Measurements from ENCODE around the gene FARS2. TPM values are rescaled to one million over a fixed set of nuclear protein-coding genes. Genes with fewer than 3 reads are reported as not detected.

Gene FARS2
- total RNA-seq, 1 donor from 2014 or later = 11.8 TPM

- DNase-seq (ENCODE audit: low spot score) = no peak
- Mint-ChIP-seq H3K4me1 (ENCODE audit: low read depth) (no peaks in the 10 kb centered on the region), H3K27me3 (ENCODE audit: low read depth) (no peaks in the 10 kb centered on the region), H3K27ac (ENCODE audit: unreplicated experiment) (no peak overlapping the region), H3K9me3 (ENCODE audit: low read depth) (no peaks in the 10 kb centered on the region), H3K36me3 (ENCODE audit: low read depth) (no peaks in the 10 kb centered on the region), H3K4me3 (ENCODE audit: unreplicated experiment) (no peak overlapping the region)
- TF ChIP-seq, protein P1, sequence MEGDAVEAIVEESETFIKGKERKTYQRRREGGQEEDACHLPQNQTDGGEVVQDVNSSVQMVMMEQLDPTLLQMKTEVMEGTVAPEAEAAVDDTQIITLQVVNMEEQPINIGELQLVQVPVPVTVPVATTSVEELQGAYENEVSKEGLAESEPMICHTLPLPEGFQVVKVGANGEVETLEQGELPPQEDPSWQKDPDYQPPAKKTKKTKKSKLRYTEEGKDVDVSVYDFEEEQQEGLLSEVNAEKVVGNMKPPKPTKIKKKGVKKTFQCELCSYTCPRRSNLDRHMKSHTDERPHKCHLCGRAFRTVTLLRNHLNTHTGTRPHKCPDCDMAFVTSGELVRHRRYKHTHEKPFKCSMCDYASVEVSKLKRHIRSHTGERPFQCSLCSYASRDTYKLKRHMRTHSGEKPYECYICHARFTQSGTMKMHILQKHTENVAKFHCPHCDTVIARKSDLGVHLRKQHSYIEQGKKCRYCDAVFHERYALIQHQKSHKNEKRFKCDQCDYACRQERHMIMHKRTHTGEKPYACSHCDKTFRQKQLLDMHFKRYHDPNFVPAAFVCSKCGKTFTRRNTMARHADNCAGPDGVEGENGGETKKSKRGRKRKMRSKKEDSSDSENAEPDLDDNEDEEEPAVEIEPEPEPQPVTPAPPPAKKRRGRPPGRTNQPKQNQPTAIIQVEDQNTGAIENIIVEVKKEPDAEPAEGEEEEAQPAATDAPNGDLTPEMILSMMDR (IDR thresholded peaks at IDR 0.05) = no peak
Observed at GRCh38 chr6:5595184-5595583, 333.9 kb downstream of the FARS2 start.

DNA sequence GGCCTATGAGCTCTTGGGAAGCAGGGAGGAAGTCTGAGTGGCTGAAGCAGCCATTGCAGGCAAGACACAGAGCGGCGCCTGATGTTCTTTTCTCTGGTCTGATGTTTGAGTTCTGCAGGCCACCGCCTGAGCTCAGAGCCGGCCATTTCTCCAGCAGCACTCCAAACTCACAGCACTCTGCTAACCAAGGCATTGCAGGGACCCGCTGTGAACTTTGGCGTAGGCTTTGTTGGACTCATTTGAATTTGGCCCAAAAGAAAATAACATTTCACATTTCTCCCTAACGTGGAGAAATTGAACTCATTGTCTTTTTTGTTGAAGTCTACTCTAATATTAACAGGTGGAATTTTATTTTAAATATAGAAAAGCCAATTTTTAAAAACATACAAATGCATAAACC is 336.1 kb downstream of the FARS2 start:
- TF ChIP-seq, protein P1 (IDR thresholded peaks at IDR 0.05) = no peak
- Mint-ChIP-seq H3K36me3 (ENCODE audit: low read depth) (no peaks in the 10 kb centered on the region), H3K4me1 (ENCODE audit: low read depth) (no peaks in the 10 kb centered on the region), H3K4me3 (ENCODE audit: unreplicated experiment) (no peak overlapping the region), H3K9me3 (ENCODE audit: low read depth) (no peaks in the 10 kb centered on the region), H3K27me3 (ENCODE audit: low read depth) (no peaks in the 10 kb centered on the region), H3K27ac (ENCODE audit: unreplicated experiment) (no peak overlapping the region)
- no peak for DNase-seq (ENCODE audit: low spot score)

DNA sequence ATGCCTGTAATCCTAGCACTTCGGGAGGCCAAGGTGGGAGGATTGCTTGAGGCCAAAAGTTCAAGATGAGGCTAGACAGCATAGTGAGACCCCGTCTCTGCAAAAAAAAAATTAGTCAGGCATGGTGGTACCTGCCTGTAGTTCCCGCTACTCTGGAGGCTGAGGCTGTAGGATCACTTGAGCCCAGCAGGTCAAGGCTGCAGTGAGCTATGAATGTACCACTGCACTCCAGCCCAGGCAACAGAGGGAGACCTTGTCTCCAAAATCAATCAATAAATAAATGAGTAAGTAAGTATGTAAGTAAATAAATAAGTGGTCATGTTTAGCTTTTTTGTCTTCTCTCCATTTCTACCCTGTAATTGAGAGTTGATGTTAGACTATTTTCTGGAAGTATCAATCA is 336.8 kb downstream of the FARS2 start:
- H3K36me3 Mint-ChIP-seq (ENCODE audit: low read depth) = no peaks in the 10 kb centered on the region
- no peaks in the 10 kb centered on the region for H3K4me1 Mint-ChIP-seq (ENCODE audit: low read depth)
- H3K9me3 Mint-ChIP-seq (ENCODE audit: low read depth) = no peaks in the 10 kb centered on the region
- no peak for DNase-seq (ENCODE audit: low spot score)
- H3K4me3 Mint-ChIP-seq (ENCODE audit: unreplicated experiment) = no peak overlapping the region
- no peaks in the 10 kb centered on the region for H3K27me3 Mint-ChIP-seq (ENCODE audit: low read depth)
- no peak overlapping the region for H3K27ac Mint-ChIP-seq (ENCODE audit: unreplicated experiment)
- TF ChIP-seq, protein P1 (IDR thresholded peaks at IDR 0.05) = no peak

DNA sequence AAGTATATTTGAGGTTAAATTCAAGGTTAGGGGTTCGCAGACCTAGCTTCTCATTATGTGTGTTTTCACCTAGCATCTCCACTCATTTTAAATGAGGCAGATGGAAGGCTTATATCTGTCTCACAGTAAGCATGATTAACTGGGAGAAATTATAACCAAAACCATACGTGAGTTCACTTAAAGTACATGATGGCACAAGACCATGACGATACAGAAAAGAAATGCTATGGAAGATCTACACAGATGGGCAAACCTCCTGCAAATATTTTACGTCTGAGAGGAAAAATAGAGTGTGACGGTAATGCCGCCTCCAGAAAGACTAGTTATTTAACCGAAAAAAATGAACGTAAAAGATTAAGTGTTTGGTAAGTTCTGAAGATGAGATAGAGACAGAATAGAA is 337.8 kb downstream of the FARS2 start:
- H3K27ac Mint-ChIP-seq (ENCODE audit: unreplicated experiment) = no peak overlapping the region
- no peak overlapping the region for H3K4me3 Mint-ChIP-seq (ENCODE audit: unreplicated experiment)
- H3K4me1 Mint-ChIP-seq (ENCODE audit: low read depth) = no peaks in the 10 kb centered on the region
- H3K27me3 Mint-ChIP-seq (ENCODE audit: low read depth) = no peaks in the 10 kb centered on the region
- H3K9me3 Mint-ChIP-seq (ENCODE audit: low read depth) = no peaks in the 10 kb centered on the region
- TF ChIP-seq, protein P1 (IDR thresholded peaks at IDR 0.05) = no peak
- no peaks in the 10 kb centered on the region for H3K36me3 Mint-ChIP-seq (ENCODE audit: low read depth)
- DNase-seq (ENCODE audit: low spot score) = no peak

- H3K36me3 Mint-ChIP-seq (ENCODE audit: low read depth) = no peaks in the 10 kb centered on the region
- DNase-seq (ENCODE audit: low spot score) = no peak
- H3K27me3 Mint-ChIP-seq (ENCODE audit: low read depth) = no peaks in the 10 kb centered on the region
- no peaks in the 10 kb centered on the region for H3K4me1 Mint-ChIP-seq (ENCODE audit: low read depth)
- H3K27ac Mint-ChIP-seq (ENCODE audit: unreplicated experiment) = no peak overlapping the region
- H3K9me3 Mint-ChIP-seq (ENCODE audit: low read depth) = no peaks in the 10 kb centered on the region
- TF ChIP-seq, protein P1 (IDR thresholded peaks at IDR 0.05) = no peak
- H3K4me3 Mint-ChIP-seq (ENCODE audit: unreplicated experiment) = no peak overlapping the region
Observed at GRCh38 chr6:5605937-5606336, 344.6 kb downstream of the FARS2 start.

Data from chondrocyte (in vitro differentiated cells).